GM20000 (cell line): ENCODE data around the gene CDK9.
A peak's percentile ranks its signal among the peaks of the same experiment; 100 is the strongest.

Source experiments
- DNase-seq: peaks from one replicate; pipeline ENCODE4 v3.0.0; 2012; ENCODE audit warnings: low spot score
- CTCF ChIP-seq: IDR thresholded peaks from 2 replicates; pipeline ENCODE4 v1.5.1; 2012; ENCODE audit warnings: mild to moderate bottlenecking, control low read depth; ENCODE audit errors: extremely low read depth, missing control alignments

CDK9 gene

GRCh38 chr9:127783111-127784008 lies 2.5 kb upstream of the CDK9 start:
- peak; percentile 68 for DNase-seq
- no peak for TF ChIP-seq CTCF

GRCh38 chr9:127785023-127785932 lies 556 bp upstream of the CDK9 start:
- TF ChIP-seq CTCF: peak; percentile 59
- DNase-seq: peak; percentile 92

GRCh38 chr9:127786773-127787104 lies 905 bp downstream of the CDK9 start:
- TF ChIP-seq CTCF: no peak
- no peak for DNase-seq

- no peak for TF ChIP-seq CTCF
- no peak for DNase-seq
These were observed 2.6 kb downstream of the CDK9 start for GRCh38 chr9:127788337-127789011.

GRCh38 chr9:127789179-127789578 lies 3.3 kb downstream of the CDK9 start:
- TF ChIP-seq CTCF: no peak
- no peak for DNase-seq

GRCh38 chr9:127790094-127790855 lies 4.4 kb downstream of the CDK9 start:
- TF ChIP-seq CTCF: no peak
- DNase-seq: no peak
